ENCODE results near the gene ITGA11. TPM values are rescaled to one million over a fixed set of nuclear protein-coding genes. Genes with fewer than 3 reads are reported as not detected.

The ITGA11 gene
- total and polyA plus RNA-seq, 2 of the 13 experiments (the other 11 are each of a cell fraction or from before 2014, with no cell fraction given), result not detected

- Histone ChIP-seq H3K27ac (ENCODE audit: extremely low read length, insufficient read depth, low read length) (no peak overlapping the region), H3K27me3 (ENCODE audit: control insufficient read depth in 1 of 2, insufficient read depth in 2 of 2, low read length in 2 of 2) (peaks cover 2 to 10% of the 10 kb centered on the region in 2 experiments; a peak in 4 of 5 replicates), H3K79me2 (ENCODE audit: insufficient read depth, low read length) (no peaks in the 10 kb centered on the region), H3K4me3 (replicated peaks in 1 of 3; ENCODE audit: insufficient read depth in 1 of 3, low read depth in 2 of 3, low read length in 3 of 3) (no peak overlapping the region), H3K9me3 (ENCODE audit: low read length) (no peaks in the 10 kb centered on the region), H4K20me1 (ENCODE audit: insufficient read depth, low read length) (no peaks in the 10 kb centered on the region), H3K9ac (ENCODE audit: insufficient read depth, low read depth, low read length) (no peak overlapping the region), H3K4me1 (ENCODE audit: insufficient read depth, low read length) (peaks cover 31% of the 10 kb centered on the region), H3K4me2 (ENCODE audit: low read depth, low read length) (no peak overlapping the region), H3K36me3 (replicated peaks in 1 of 2; ENCODE audit: control insufficient read depth in 1 of 2, insufficient read depth in 2 of 2, low read length in 2 of 2) (no peaks in the 10 kb centered on the region), H2AFZ (ENCODE audit: low read length) (no peak overlapping the region)
- DNase-seq (ENCODE audit: low spot score) (no peak), FAIRE-seq (no peak), ATAC-seq (no peak)
- ChIA-PET CTCF (ENCODE audit: low intra/inter-chr PET ratio, low total read pairs) (no interaction called here), POLR2A (no interaction called here)
- BruUV-seq (replicated peaks), result no TSS peak
- intact Hi-C loops (cut with micrococcal nuclease; ENCODE audit: unreplicated experiment) (no loop called here), in situ Hi-C loops (cut with HindIII; ENCODE audit: extremely low pct_ligation_motif_present, low pct_unique_long_range_greater_than_20kb) (no loop called here)
- TF ChIP-seq ZNF232 (CRISPR knock-in tag; IDR thresholded peaks at IDR 0.05; ENCODE audit: borderline replicate concordance) (no peak), ZNF367 (CRISPR knock-in tag; IDR thresholded peaks at IDR 0.05; ENCODE audit: borderline replicate concordance) (no peak), ZNF205 (CRISPR knock-in tag; IDR thresholded peaks at IDR 0.05) (no peak), CHD2 (IDR thresholded peaks at IDR 0.05; ENCODE audit: low read depth, low read length) (no peak), ZNF576 (CRISPR knock-in tag; IDR thresholded peaks at IDR 0.05) (no peak)
- TF ChIP-seq, protein P1, sequence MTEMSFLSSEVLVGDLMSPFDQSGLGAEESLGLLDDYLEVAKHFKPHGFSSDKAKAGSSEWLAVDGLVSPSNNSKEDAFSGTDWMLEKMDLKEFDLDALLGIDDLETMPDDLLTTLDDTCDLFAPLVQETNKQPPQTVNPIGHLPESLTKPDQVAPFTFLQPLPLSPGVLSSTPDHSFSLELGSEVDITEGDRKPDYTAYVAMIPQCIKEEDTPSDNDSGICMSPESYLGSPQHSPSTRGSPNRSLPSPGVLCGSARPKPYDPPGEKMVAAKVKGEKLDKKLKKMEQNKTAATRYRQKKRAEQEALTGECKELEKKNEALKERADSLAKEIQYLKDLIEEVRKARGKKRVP (CRISPR knock-in tag; IDR thresholded peaks at IDR 0.05), result no peak
- 51% methylated on average over 9 of the region's 9 CpGs for WGBS (ENCODE audit: low lambda C conversion rate)
These were observed 29.4 kb downstream of the ITGA11 start for GRCh38 chr15:68402432-68403160.
